HFFc6 (cell line): ENCODE measurements around the gene TTC36. TPM values are rescaled to one million over a fixed set of nuclear protein-coding genes. Genes with fewer than 3 reads are reported as not detected.

Source experiments
- DNase-seq: peaks from one replicate; pipeline ENCODE4 v3.0.0-alpha.2; 2018
- H3K27ac Mint-ChIP-seq: 2 replicates; pipeline ENCODE4 v1.8.0; 2020; ENCODE audit warnings: mild to moderate bottlenecking, mixed read lengths
- H3K27me3 Mint-ChIP-seq: 2 replicates; pipeline ENCODE4 v1.8.0; 2021; ENCODE audit warnings: mild to moderate bottlenecking, moderate library complexity, mixed read lengths; ENCODE audit not compliant: insufficient read depth
- H3K36me3 Mint-ChIP-seq: 2 replicates; pipeline ENCODE4 v1.8.0; 2021; ENCODE audit warnings: low read depth, mixed read lengths
- H3K4me1 Mint-ChIP-seq: 2 replicates; pipeline ENCODE4 v1.8.0; 2020; ENCODE audit warnings: low read depth, mixed read lengths
- H3K4me3 Mint-ChIP-seq: 2 replicates; pipeline ENCODE4 v1.8.0; 2020; ENCODE audit warnings: mild to moderate bottlenecking, moderate library complexity, mixed read lengths
- H3K9me3 Mint-ChIP-seq: 2 replicates; pipeline ENCODE4 v1.8.0; 2020; ENCODE audit warnings: mild to moderate bottlenecking, mixed read lengths
- total RNA-seq, 6 experiments: library from RNA; stranded (reverse); fragmentation: NEBNext Ultra II Directional; extraction: Animal tissue kit (Norgen Biotek cat#: 25700); gene quantifications; 2 replicates in 1 of 6; 3 replicates in 5 of 6; pipeline ENCODE4 v1.2.3, GENCODE V29; 2021
- TF ChIP-seq, protein P1 (sequence below): fragments of 200-600 bp; sonication (generic); IDR thresholded peaks from 2 replicates; pipeline ENCODE4 v1.5.0; 2021; ENCODE audit warnings: antibody characterized with exemption, mild to moderate bottlenecking

Gene TTC36
- total RNA-seq, 6 experiments from 2014 or later, result 0.25 to 0.88 (median 0.52) TPM; not detected in 1

DNA sequence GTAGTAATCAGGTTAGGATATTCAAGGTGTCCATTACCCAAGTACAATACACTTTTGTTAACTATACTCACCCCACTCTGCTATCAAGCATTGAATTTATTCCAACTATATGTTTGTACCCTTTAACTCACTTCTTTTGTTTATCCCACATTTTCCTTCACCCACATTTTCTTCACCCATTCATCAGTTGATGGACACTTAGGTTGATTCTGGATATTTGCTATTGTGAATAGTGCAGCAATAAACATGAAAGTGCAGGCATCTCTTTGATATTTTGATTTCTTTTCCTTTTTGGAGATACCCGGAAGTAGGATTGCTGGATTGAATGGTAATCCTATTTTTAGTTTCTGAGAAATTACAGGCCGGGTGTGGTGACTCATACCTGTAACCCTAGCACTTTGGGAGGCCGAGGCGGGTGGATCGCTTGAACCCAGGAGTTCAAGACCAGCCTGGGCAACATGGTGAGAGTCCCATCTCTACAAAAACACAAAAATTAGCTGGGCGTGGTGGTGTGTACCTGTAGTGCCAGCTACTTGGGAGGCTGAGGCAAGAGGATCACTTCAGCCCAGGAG, 10.2 kb downstream of the TTC36 start:
- DNase-seq, result no peak
- H3K27ac Mint-ChIP-seq, result no peak overlapping the region; the same call in 1 of the 2 replicates
- TF ChIP-seq, protein P1, sequence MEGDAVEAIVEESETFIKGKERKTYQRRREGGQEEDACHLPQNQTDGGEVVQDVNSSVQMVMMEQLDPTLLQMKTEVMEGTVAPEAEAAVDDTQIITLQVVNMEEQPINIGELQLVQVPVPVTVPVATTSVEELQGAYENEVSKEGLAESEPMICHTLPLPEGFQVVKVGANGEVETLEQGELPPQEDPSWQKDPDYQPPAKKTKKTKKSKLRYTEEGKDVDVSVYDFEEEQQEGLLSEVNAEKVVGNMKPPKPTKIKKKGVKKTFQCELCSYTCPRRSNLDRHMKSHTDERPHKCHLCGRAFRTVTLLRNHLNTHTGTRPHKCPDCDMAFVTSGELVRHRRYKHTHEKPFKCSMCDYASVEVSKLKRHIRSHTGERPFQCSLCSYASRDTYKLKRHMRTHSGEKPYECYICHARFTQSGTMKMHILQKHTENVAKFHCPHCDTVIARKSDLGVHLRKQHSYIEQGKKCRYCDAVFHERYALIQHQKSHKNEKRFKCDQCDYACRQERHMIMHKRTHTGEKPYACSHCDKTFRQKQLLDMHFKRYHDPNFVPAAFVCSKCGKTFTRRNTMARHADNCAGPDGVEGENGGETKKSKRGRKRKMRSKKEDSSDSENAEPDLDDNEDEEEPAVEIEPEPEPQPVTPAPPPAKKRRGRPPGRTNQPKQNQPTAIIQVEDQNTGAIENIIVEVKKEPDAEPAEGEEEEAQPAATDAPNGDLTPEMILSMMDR, result no peak
- H3K27me3 Mint-ChIP-seq, result no peaks in the 10 kb centered on the region
- H3K9me3 Mint-ChIP-seq, result no peaks in the 10 kb centered on the region
- H3K36me3 Mint-ChIP-seq, result peaks cover 9% of the 10 kb centered on the region; the same call in 1 of the 2 replicates
- no peak overlapping the region for H3K4me3 Mint-ChIP-seq
- peaks cover 33% of the 10 kb centered on the region for H3K4me1 Mint-ChIP-seq

DNA sequence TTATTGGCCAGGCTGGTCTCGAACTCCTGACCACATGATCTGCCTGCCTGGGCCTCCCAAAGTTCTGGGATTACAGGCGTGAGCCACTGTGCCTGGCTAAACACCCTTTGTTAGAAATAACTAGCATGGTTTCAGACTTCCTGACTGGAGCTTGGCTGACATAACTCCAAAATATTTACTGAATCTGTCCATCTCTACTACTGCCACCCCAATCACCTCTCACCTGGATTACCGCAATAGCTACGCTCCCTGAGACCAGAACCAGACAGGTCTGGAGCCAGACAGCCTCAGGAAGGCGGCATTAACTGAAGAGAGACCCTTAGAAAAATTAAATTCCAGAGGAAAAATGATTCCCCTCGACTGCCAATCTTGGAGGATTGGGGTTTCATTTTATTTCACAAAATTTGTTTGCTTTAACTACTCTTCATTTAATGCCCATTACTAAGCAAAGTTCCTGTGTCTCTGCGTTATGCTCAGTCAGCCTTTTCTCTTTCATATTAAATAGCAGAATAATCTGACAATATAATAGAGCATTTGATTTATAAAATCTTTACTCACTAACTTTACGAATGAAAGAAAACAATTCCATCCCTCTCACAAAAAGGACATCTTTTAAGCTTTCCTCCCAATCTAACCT, 16.9 kb downstream of the TTC36 start:
- TF ChIP-seq, protein P1, result no peak
- Mint-ChIP-seq H3K27ac (no peak overlapping the region), H3K36me3 (peaks cover 15% of the 10 kb centered on the region; the same call in 1 of the 2 replicates), H3K9me3 (no peaks in the 10 kb centered on the region), H3K4me3 (no peak overlapping the region), H3K4me1 (peaks cover 16% of the 10 kb centered on the region), H3K27me3 (no peaks in the 10 kb centered on the region)
- no peak for DNase-seq

DNA sequence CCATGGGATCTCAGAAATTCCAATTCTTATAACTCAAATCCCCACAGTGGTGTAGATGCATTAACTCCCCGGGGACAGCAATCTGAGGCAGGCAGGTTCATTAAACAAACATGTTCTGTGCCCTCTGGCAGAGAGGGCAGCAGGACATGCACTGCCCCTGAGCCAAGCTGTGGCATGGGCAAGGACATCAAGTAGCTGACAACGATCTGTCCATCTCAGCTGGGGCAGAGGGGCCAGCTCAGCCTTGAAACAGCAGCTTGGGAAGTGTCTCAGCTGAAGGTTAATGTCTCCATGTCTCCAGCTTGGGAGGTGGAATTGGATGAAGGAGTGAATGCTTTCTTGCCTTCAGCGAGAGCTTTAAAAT, 17.4 kb downstream of the TTC36 start:
- Mint-ChIP-seq H3K36me3 (peaks cover 15% of the 10 kb centered on the region; the same call in 1 of the 2 replicates), H3K27ac (no peak overlapping the region)

DNA sequence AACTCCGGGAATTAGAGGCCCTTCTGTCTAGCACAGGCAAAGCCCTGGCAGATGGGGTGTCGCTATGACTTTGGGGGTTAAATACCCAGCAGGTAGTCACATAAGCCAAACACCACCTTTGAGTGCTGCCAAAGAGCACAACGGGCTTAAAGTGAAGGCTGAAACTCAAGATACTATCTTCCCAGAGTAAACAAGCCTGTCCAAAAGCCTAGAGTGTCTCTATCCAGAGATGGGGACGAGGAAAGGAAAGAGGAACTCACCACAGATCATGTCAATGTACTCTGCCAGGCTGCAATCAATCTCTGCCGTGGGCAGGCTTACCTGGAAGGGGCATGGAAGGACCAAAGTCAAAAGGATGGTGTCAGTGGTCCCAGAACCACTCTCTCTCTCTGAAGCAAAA, 18.3 kb downstream of the TTC36 start:
- Mint-ChIP-seq H3K27ac (no peak overlapping the region), H3K9me3 (no peaks in the 10 kb centered on the region), H3K4me3 (no peak overlapping the region), H3K4me1 (peaks cover 4% of the 10 kb centered on the region), H3K27me3 (no peaks in the 10 kb centered on the region), H3K36me3 (peaks cover 10% of the 10 kb centered on the region; the same call in 1 of the 2 replicates)
- DNase-seq, result no peak
- TF ChIP-seq, protein P1, result no peak

More for the DNA sequence above, 17.4 kb downstream of the TTC36 start:
- TF ChIP-seq, protein P1, result no peak
- Mint-ChIP-seq H3K4me1 (peaks cover 10% of the 10 kb centered on the region), H3K27me3 (no peaks in the 10 kb centered on the region), H3K4me3 (no peak overlapping the region), H3K9me3 (no peaks in the 10 kb centered on the region)
- no peak for DNase-seq

DNA sequence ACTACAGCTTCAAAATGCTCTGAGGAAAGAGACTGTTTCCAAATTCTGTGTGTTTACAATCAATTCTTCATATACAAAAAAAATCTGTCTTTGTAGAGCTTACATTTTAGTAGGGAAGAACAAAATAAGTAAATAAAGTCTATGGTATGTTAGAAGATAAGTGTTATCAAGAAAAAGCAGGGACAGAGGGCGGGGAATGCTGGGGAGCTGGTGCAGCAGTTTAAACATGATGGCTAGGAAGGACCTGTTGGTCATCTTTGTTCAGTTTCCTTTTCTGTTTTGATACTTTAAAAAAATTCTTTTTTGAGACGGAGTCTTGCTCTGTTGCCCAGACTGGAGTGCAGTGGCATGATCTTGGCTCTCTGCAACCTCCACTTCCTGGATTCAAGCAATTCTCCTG, 19.9 kb downstream of the TTC36 start:
- no peak for DNase-seq
- Mint-ChIP-seq H3K27ac (no peak overlapping the region), H3K27me3 (no peaks in the 10 kb centered on the region), H3K4me3 (no peak overlapping the region), H3K4me1 (no peaks in the 10 kb centered on the region), H3K36me3 (peaks cover 11% of the 10 kb centered on the region; the same call in 1 of the 2 replicates), H3K9me3 (no peaks in the 10 kb centered on the region)
- TF ChIP-seq, protein P1, result no peak
